ENCODE measurements around the gene SLC15A3.
"Not testable (repeated sequence)": the region's sequence is repeated elsewhere in the genome, so short reads cannot be mapped to it uniquely, and the experiment has no call there.

SLC15A3 gene

GRCh38 chr11:60910711-60911380, 41.1 kb downstream of the SLC15A3 start:
- Mint-ChIP-seq H3K27ac (peak overlapping the region; percentile 24), H3K4me3 (no peak overlapping the region), H3K9me3 (no peaks in the 10 kb centered on the region), H3K36me3 (peaks cover 21% of the 10 kb centered on the region), H3K4me1 (peaks cover 49% of the 10 kb centered on the region)
- no peak for DNase-seq (ENCODE audit: low spot score in 2 of 2)
- ATAC-seq = no peak

DNA sequence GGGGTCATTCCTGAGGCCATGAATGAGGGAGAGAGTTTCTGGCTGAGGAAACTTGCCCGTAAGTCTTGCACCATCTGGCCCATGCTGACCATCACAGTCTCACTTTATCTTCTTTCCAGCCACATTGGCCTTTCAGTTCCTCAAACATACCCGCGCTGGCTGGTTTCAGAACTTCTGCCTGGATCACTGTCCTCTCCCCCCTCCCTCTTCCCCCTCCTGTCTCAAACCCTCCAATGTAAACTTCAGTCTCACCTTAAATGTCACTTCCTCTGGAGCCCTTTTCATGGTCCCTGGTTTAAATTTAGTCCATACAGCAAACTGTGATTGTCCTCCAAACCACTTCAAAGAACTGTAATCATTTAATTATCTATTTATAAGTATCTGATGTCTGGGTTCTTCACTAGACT, 41.7 kb downstream of the SLC15A3 start:
- Mint-ChIP-seq H3K27ac (no peak overlapping the region), H3K4me1 (peaks cover 49% of the 10 kb centered on the region)
- no peak for ATAC-seq

DNA sequence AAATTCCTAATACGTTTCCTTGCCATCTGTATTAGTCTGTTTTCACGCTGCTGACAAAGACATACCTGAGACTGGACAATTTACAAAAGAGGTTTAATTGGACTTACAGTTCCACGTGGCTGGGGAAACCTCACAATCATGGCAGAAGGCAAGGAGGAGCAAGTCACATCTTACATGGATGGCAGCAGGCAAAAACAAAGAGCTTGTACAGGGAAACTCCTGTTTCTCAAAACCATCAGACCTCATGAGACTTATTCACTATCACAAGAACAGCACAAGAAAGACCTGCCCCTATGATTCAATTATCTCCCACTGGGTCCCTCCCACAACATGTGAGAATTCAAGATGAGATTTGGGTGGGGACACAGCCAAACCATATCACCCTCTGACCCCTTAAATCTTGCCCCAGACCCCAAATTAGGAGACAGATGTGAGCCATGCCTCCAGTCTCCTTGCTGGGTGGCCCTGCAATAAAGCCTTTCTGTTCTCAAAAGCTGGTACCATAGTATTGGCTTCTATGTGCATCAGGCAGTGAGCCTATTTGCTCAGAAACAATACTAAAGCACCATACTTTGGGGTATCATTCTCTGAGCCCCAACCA, 42.2 kb downstream of the SLC15A3 start:
- not testable (repeated sequence) for H3K4me3 Mint-ChIP-seq; DNase-seq (ENCODE audit: low spot score in 2 of 2); ATAC-seq; H3K9me3 Mint-ChIP-seq
- peak overlapping the region; percentile 6 for H3K27ac Mint-ChIP-seq
- peaks cover 15% of the 10 kb centered on the region for H3K36me3 Mint-ChIP-seq
- peaks cover 47% of the 10 kb centered on the region for H3K4me1 Mint-ChIP-seq

More for the DNA sequence above, 41.7 kb downstream of the SLC15A3 start:
- no peak overlapping the region for H3K4me3 Mint-ChIP-seq
- no peak for DNase-seq (ENCODE audit: low spot score in 2 of 2)
- no peaks in the 10 kb centered on the region for H3K9me3 Mint-ChIP-seq
- peaks cover 18% of the 10 kb centered on the region for H3K36me3 Mint-ChIP-seq

DNA sequence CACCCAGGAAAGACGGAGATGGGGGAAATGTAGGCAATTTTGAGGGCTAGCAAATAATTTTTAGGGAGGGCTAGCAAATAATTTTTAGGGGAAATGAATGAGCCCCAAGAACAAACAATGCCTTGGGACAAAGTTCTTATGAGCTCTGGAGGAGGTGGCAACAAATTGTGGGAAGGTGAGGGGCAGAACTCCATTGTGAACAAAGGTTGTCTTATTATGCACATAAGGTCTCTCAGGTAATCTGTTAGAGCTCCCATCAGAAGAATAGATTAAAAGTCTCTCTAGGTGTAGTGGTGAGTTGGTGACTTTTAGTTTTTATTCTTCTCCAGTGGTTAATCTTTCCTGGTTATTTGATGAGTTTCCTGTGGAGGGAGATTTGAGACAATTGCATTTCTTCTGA, 43.2 kb downstream of the SLC15A3 start:
- H3K4me3 Mint-ChIP-seq = no peak overlapping the region
- DNase-seq (ENCODE audit: low spot score in 2 of 2) (no peak), ATAC-seq (no peak)
- no peaks in the 10 kb centered on the region for H3K9me3 Mint-ChIP-seq
- peaks cover 51% of the 10 kb centered on the region for H3K4me1 Mint-ChIP-seq
- peaks cover 10% of the 10 kb centered on the region for H3K36me3 Mint-ChIP-seq
- H3K27ac Mint-ChIP-seq = peak overlapping the region; percentile 6

DNA sequence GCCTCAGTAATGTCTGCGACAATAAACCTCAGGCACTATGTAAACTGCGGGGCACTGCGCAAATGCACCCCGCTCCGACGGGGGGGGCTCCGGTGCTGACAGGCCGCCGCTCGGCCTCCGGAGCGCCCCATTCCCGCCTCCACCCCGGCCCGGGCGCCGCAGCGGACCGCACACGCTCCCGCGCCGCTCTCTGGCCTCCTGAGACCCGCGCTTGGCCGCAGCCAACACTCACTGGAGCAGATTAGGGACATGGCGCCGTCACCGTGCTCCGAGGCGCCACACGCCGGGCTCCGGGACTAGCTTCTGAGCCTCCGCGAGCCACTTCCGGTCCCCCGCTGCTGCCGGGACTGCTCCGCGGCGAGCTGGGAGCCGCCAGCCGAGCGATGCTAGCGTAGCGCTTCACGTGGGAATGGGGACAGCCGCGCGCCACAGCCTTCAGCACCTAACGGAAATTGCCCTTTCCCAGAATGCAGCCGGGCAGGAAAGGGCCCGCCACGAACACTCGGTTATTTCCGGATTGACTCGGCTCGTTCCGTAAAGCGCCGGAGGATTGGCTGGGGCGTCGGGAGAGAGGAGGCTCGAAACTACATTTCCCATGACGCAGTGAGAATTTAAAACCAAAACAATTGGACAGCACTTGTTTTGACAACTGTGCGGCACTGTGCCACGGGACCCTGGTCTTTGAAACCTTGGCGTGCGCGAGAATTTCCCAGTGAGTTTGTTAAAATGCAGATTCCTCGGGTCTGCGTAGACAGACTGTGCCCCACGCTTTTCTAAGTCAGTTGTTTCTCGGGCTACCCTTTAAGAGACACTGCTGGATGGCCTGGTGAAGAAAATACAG, 45.6 kb downstream of the SLC15A3 start, which contains the start of gene PRPF19:
Gene PRPF19 (minus strand): TSS at position 454 of the 841 bp plus-strand sequence. CDS start 203 bp downstream, at position 251.
- H3K4me3 Mint-ChIP-seq = peak within 1 kb of the TSS; percentile 86
- H3K36me3 Mint-ChIP-seq = peaks cover 34% of the 10 kb centered on the region
- peaks cover 42% of the 10 kb centered on the region for H3K4me1 Mint-ChIP-seq
- ATAC-seq (peak; percentile 94), DNase-seq (ENCODE audit: low spot score in 2 of 2) (peak; percentile 100)
- H3K9me3 Mint-ChIP-seq = no peaks in the 10 kb centered on the region
- peak within 1 kb of the TSS; percentile 94 for H3K27ac Mint-ChIP-seq

DNA sequence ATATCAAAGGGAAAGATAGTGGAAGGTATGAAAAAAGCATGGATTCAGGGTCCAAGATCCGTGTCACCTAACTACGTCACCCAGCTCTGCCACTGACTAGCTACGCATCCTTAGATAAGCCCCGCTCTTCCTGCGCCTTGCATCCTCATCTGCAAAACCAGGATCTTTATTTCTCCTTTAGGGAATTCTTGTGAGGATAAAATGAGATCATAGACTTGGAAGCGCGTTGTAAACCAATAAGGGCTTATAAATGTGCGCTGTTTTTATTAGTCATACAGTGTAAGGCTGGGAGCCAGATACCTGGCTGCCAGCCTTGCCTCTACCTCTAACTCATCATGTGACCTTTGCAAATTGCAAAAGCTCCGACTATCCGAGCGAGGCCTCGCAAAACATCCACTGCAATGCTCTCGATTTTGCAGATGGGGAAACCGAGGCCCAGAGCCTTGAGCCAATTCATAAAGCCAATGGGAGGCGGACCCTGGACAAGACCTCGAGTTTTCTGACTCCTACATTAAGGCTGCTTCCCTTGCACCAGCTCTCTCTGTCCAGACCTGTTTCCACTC, 46.3 kb downstream of the SLC15A3 start:
- H3K27ac Mint-ChIP-seq = peak overlapping the region; percentile 94
- peak overlapping the region; percentile 86 for H3K4me3 Mint-ChIP-seq
- H3K4me1 Mint-ChIP-seq = peaks cover 40% of the 10 kb centered on the region
- no peaks in the 10 kb centered on the region for H3K9me3 Mint-ChIP-seq
- H3K36me3 Mint-ChIP-seq = peaks cover 41% of the 10 kb centered on the region
- ATAC-seq = peak; percentile 31
- DNase-seq (ENCODE audit: low spot score in 2 of 2) = no peak

- Mint-ChIP-seq H3K4me3 (peak overlapping the region; percentile 86), H3K9me3 (no peaks in the 10 kb centered on the region), H3K4me1 (peaks cover 35% of the 10 kb centered on the region), H3K36me3 (peaks cover 47% of the 10 kb centered on the region), H3K27ac (peak overlapping the region; percentile 94)
- ATAC-seq (no peak), DNase-seq (ENCODE audit: low spot score in 2 of 2) (no peak)
These were observed 46.9 kb downstream of the SLC15A3 start for GRCh38 chr11:60905047-60905446.

- Mint-ChIP-seq H3K4me3 (no peak overlapping the region), H3K27ac (peak overlapping the region; percentile 26), H3K36me3 (peaks cover 71% of the 10 kb centered on the region), H3K4me1 (peaks cover 29% of the 10 kb centered on the region), H3K9me3 (no peaks in the 10 kb centered on the region)
- ATAC-seq = no peak
- no peak for DNase-seq (ENCODE audit: low spot score in 2 of 2)
These were observed 49.4 kb downstream of the SLC15A3 start for GRCh38 chr11:60902625-60903024.

GRCh38 chr11:60900673-60901404, 51.1 kb downstream of the SLC15A3 start:
- H3K4me1 Mint-ChIP-seq = peaks cover 29% of the 10 kb centered on the region
- peaks cover 82% of the 10 kb centered on the region for H3K36me3 Mint-ChIP-seq
- no peaks in the 10 kb centered on the region for H3K9me3 Mint-ChIP-seq
- no peak overlapping the region for H3K27ac Mint-ChIP-seq
- ATAC-seq = no peak
- no peak overlapping the region for H3K4me3 Mint-ChIP-seq
- DNase-seq (ENCODE audit: low spot score in 2 of 2) = no peak

DNA sequence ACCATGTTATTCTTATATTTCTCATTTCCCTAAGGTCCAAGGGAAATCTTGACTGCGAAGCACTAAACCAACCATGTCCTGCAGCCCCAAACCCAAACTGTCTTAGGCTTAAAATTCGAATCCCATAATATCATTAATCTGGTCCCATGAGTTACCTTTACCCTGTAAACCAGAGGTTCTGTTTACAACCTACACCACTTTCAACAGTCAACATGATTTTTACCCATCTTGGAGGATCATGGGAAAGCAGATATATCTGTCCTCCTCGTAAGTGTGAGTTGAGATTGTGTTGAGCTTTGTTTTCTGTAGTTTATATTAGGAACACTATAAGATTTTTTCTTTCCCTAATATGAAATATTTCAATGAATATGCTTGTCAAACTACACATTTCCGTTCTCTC, 52.0 kb downstream of the SLC15A3 start:
- Mint-ChIP-seq H3K27ac (no peak overlapping the region), H3K4me3 (no peak overlapping the region), H3K36me3 (peaks cover 91% of the 10 kb centered on the region), H3K9me3 (no peaks in the 10 kb centered on the region), H3K4me1 (peaks cover 21% of the 10 kb centered on the region)
- no peak for DNase-seq (ENCODE audit: low spot score in 2 of 2)
- no peak for ATAC-seq

DNA sequence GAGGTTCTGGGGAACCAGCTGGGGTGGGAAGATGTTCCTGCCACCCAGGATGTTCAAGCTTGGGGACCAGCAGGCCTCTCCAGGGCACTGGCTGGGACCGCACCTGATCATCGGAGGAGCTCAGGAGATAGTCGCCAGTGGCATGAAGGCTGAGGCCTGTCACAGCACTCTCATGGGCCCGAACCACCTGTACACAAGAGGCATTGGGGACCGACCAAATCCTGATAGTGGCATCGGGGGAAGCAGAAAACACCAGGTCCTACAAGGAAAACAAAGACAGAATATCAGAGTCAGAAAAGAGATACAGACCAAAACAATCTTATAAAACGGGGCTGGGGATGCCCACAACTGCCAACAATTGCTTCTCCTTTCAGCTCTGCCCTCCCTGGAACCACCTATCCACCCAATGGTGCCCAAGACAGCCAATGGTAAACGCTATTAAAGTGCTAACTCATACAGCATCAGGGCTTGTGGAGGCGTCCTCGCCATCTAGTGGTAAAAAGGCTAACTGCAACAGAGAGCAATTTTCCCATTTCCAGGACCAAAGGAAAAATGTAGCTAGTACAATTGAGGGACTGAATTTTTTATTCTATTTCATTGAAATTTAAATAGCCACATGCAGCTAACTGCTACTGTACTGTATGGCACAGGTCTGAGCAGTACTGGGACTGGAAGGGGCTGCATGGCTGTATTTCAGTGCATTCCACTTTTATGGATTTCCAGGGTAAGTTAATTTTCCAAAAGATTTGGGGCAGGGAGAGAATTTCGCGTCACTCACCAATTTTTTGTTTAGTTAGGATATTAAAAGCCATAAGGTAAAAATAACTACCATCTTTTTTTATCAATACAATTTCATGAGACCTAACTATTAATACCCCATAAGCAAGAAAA, 52.7 kb downstream of the SLC15A3 start:
- no peak overlapping the region for H3K4me3 Mint-ChIP-seq
- H3K9me3 Mint-ChIP-seq = no peaks in the 10 kb centered on the region
- ATAC-seq (peak; percentile 76), DNase-seq (ENCODE audit: low spot score in 2 of 2) (no peak)
- H3K4me1 Mint-ChIP-seq = peaks cover 17% of the 10 kb centered on the region
- H3K27ac Mint-ChIP-seq = no peak overlapping the region
- peaks cover 98% of the 10 kb centered on the region for H3K36me3 Mint-ChIP-seq

- Mint-ChIP-seq H3K4me1 (peaks cover 3% of the 10 kb centered on the region), H3K9me3 (no peaks in the 10 kb centered on the region), H3K4me3 (no peak overlapping the region), H3K36me3 (peaks cover 100% of the 10 kb centered on the region), H3K27ac (no peak overlapping the region)
- ATAC-seq = no peak
- DNase-seq (ENCODE audit: low spot score in 2 of 2) = no peak
These were observed 54.5 kb downstream of the SLC15A3 start for GRCh38 chr11:60897496-60897895.

DNA sequence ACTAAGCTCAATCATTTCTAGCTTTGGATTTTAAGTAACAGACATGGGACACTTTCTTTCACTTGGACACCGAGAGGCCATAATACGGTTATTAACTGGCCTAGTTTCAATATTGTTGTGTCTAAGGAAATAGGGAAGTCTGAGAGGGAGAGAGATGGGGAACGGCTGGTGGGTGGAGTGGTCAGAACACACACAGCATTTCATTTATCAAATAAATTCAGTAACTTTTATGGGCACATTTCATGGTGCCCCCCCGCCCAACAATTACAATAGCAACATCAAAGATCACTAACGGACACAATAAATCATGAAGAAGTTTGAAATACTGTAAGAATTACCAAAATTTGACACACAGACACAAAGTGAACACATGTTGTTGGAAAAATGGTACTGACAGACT, 56.3 kb downstream of the SLC15A3 start:
- DNase-seq (ENCODE audit: low spot score in 2 of 2) (no peak), ATAC-seq (no peak)
- H3K9me3 Mint-ChIP-seq = no peaks in the 10 kb centered on the region
- no peak overlapping the region for H3K4me3 Mint-ChIP-seq
- peaks cover 96% of the 10 kb centered on the region for H3K36me3 Mint-ChIP-seq
- peak overlapping the region; percentile 21 for H3K27ac Mint-ChIP-seq
- no peaks in the 10 kb centered on the region for H3K4me1 Mint-ChIP-seq

All from stimulated activated effector memory CD8-positive, alpha-beta T cell treated with anti-CD3 and anti-CD28 coated beads, Interleukin-12 subunit alpha, Interleukin-12 subunit beta, amount 100 ng/mL, for 72 hours (primary cell).